ENCODE results near the gene WEE2. TPM values are rescaled to one million over a fixed set of nuclear protein-coding genes. Genes with fewer than 3 reads are reported as not detected.

WEE2 gene
- total RNA-seq, 4 donors from 2014 or later, result 0.79 TPM; not detected in 3

- Histone ChIP-seq H3K4me3 (replicated peaks in 1 of 3) (no peak within 1 kb of the TSS), H3K4me1 (no peaks in the 10 kb centered on the region), H3K27ac (no peak within 1 kb of the TSS), H3K9me3 (no peaks in the 10 kb centered on the region), H3K36me3 (no peaks in the 10 kb centered on the region), H3K27me3 (no peaks in the 10 kb centered on the region)
- TF ChIP-seq, protein P1, sequence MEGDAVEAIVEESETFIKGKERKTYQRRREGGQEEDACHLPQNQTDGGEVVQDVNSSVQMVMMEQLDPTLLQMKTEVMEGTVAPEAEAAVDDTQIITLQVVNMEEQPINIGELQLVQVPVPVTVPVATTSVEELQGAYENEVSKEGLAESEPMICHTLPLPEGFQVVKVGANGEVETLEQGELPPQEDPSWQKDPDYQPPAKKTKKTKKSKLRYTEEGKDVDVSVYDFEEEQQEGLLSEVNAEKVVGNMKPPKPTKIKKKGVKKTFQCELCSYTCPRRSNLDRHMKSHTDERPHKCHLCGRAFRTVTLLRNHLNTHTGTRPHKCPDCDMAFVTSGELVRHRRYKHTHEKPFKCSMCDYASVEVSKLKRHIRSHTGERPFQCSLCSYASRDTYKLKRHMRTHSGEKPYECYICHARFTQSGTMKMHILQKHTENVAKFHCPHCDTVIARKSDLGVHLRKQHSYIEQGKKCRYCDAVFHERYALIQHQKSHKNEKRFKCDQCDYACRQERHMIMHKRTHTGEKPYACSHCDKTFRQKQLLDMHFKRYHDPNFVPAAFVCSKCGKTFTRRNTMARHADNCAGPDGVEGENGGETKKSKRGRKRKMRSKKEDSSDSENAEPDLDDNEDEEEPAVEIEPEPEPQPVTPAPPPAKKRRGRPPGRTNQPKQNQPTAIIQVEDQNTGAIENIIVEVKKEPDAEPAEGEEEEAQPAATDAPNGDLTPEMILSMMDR (IDR thresholded peaks at IDR 0.05), result no peak
- TF ChIP-seq POLR2A (IDR thresholded peaks at IDR 0.05), result no peak
- WGBS, 2 donors, result 100% methylated on average over 1 of the region's 1 CpG
- intact Hi-C loops (cut with DNase I), result no loop called here
- DNase-seq, result no peak
Measured at GRCh38 chr7:141776374-141776773, 68.2 kb downstream of the WEE2 start, which contains the start of gene TAS2R4. TSS of gene TAS2R4 (plus strand) at chr7:141776674. CDS start at chr7:141778489, 1,815 bp downstream.

Small RNA genes within 50 kb of the gene (small RNA-seq; reads per million reads assigned to genes)
- gene RNU1-82P, result not detected

Other genes starting within 250 kb of the WEE2 start
- 10 to 100 TPM; 28.2 to 36.7 (median 32.2) TPM for gene AGK, start 156.9 kb upstream of the WEE2 start, total RNA-seq
- 10 to 100 TPM; 34.1 to 57.5 (median 45.3) TPM for gene DENND11, start 6.2 kb upstream of the WEE2 start, total RNA-seq
- gene SSBP1, start 30.0 kb downstream of the WEE2 start, total RNA-seq, result 100 to 1,000 TPM; 112 to 146 (median 129) TPM
- gene TAS2R3, start 55.7 kb downstream of the WEE2 start, total RNA-seq, result 10 to 100 TPM in 1 of 4 donors, 1 to 10 TPM in 3; 3.0 to 11.1 (median 4.1) TPM
- gene TAS2R4, start 68.3 kb downstream of the WEE2 start, total RNA-seq, result 1 to 10 TPM; 1.8 to 6.3 (median 4.3) TPM
- gene TAS2R5, start 81.9 kb downstream of the WEE2 start, total RNA-seq, result 1 to 10 TPM; 2.3 to 3.8 (median 3.1) TPM
- not detected for gene PRSS37, start 133.1 kb downstream of the WEE2 start, total RNA-seq
- gene OR9A4, start 208.0 kb downstream of the WEE2 start, total RNA-seq, result not detected
- 1 to 10 TPM in 2 of 4 donors, under 1 TPM in 2; 0.33 to 3.2 (median 0.95) TPM for gene CLEC5A, start 238.6 kb downstream of the WEE2 start, total RNA-seq